Tibial nerve (tissue), 4 donors: Measurements from ENCODE around the gene BCL2.

ENCODE experiments used
- EP300 ChIP-seq, 2 donors: sonication (generic); formaldehyde crosslinking; IDR thresholded peaks; one replicate each; pipeline ENCODE4 v1.6.1; 2017; ENCODE audit warnings: antibody characterized with exemption in 2 of 2, mild to moderate bottlenecking in 1 of 2
- POLR2A ChIP-seq, 2 donors: fragments of 450-650 bp; IDR thresholded peaks; one replicate each; pipeline ENCODE4 v1.6.1; 2017; ENCODE audit warnings: antibody characterized with exemption in 2 of 2, mild to moderate bottlenecking in 2 of 2, moderate library complexity in 2 of 2
- TF ChIP-seq, protein P1 (sequence below), 5 experiments: fragments of 200-600 bp in 3 of 5; fragments of 450-650 bp in 2 of 5; sonication (generic) in 3 of 5; IDR thresholded peaks; one replicate each; pipeline ENCODE4 v1.5.1; 2016 to 2019; ENCODE audit warnings: antibody characterized with exemption in 5 of 5, mild to moderate bottlenecking in 3 of 5, moderate library complexity in 2 of 5

DNA sequence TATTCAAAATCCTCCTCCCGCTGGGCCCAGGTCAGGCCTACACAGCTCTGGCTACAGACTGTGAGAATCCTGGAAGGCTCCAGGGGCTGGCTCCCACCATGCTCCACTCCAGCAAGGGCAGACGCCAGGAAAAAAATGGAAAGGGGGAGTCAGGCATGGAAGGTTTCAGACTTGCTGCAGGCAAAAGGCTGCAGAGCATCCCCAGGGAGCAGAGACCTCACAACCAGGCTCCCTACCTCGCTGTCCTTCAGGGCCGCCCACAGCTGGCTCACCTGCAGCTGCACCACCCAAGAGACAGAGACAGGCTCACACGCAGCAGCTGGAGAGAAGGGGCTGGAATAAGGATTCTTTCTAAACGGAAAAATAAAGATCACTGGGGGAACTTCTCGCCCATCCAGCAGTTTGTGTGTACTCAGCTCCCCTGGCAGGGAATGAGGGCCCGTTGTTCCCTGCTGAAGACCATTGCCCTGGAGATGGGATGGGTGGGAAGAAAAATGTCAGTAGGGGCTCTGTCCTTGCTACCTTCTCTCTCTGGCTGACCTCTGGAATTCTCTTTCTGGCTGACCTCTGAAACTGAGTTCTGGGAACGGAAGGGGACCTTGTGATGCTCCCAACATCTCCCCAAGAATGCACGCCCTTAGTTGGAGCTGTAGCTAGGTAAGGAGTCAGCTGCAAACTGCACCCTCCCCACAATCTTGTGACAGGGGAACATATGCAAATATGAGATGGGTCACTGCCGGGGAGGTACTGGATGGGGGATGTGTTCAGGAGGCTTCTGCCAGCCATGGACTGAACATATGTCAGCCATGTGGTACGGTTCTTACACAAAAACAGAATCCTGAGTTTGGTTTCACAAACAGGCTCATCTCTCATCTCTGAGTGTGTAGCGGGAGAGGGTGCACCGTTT lies 34.5 kb downstream of the BCL2 start:
- TF ChIP-seq, protein P1, sequence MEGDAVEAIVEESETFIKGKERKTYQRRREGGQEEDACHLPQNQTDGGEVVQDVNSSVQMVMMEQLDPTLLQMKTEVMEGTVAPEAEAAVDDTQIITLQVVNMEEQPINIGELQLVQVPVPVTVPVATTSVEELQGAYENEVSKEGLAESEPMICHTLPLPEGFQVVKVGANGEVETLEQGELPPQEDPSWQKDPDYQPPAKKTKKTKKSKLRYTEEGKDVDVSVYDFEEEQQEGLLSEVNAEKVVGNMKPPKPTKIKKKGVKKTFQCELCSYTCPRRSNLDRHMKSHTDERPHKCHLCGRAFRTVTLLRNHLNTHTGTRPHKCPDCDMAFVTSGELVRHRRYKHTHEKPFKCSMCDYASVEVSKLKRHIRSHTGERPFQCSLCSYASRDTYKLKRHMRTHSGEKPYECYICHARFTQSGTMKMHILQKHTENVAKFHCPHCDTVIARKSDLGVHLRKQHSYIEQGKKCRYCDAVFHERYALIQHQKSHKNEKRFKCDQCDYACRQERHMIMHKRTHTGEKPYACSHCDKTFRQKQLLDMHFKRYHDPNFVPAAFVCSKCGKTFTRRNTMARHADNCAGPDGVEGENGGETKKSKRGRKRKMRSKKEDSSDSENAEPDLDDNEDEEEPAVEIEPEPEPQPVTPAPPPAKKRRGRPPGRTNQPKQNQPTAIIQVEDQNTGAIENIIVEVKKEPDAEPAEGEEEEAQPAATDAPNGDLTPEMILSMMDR (IDR thresholded peaks at IDR 0.05) = no peak
- TF ChIP-seq POLR2A (IDR thresholded peaks at IDR 0.05) (no peak), EP300 (IDR thresholded peaks at IDR 0.05) (no peak)
